ENCODE data around the gene TUBA1B. TPM values are rescaled to one million over a fixed set of nuclear protein-coding genes. Genes with fewer than 3 reads are reported as not detected.
"Not testable (repeated sequence)": the region's sequence is repeated elsewhere in the genome, so short reads cannot be mapped to it uniquely, and the experiment has no call there.

TUBA1B gene
- total RNA-seq, 1 donor from 2014 or later: 939 TPM

DNA sequence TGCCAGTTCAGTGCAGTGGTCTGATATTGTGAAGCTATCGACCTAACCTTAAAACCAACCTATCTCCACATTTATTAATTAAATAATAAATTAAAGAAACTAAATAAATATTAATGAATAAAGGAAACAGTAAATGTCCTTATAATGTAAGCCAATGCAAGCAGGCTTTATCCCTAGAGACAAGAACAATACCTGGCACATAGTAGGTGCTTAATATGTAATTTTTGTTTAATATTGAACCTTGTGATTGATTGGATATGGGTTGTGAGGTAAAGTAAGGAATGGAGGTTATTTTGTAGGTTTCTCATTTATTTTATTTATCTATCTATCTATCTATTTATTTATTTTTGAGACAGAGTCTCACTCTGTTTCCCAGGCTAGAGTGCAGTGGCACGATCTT lies 7.8 kb upstream of the TUBA1B start:
- no peak overlapping the region for H3K27ac Mint-ChIP-seq (ENCODE audit: unreplicated experiment)
- no peak overlapping the region for H3K4me2 ChIP-seq (ENCODE audit: low read length)
- H3K36me3 Mint-ChIP-seq (ENCODE audit: low read depth, unreplicated experiment): no peaks in the 10 kb centered on the region
- H2AFZ ChIP-seq (ENCODE audit: low read depth, low read length): no peak overlapping the region
- no peaks in the 10 kb centered on the region for H3K9me3 Mint-ChIP-seq (ENCODE audit: unreplicated experiment)
- H3K27ac ChIP-seq (ENCODE audit: low read depth, low read length): no peak overlapping the region
- no peaks in the 10 kb centered on the region for H3K4me1 Mint-ChIP-seq (ENCODE audit: low read depth, unreplicated experiment)
- no peak for DNase-seq (ENCODE audit: low read depth)
- no peak overlapping the region for H3K4me3 Mint-ChIP-seq (ENCODE audit: unreplicated experiment)
- no peak overlapping the region for H3K4me3 ChIP-seq (ENCODE audit: insufficient read depth, low read depth, low read length)
- no peaks in the 10 kb centered on the region for H3K27me3 ChIP-seq (ENCODE audit: insufficient read depth, low read length)
- no peaks in the 10 kb centered on the region for H3K27me3 Mint-ChIP-seq (ENCODE audit: low read depth, unreplicated experiment)
- no peaks in the 10 kb centered on the region for H3K4me1 ChIP-seq (ENCODE audit: insufficient read depth, low read length)
- no peak for FAIRE-seq
- no peaks in the 10 kb centered on the region for H3K36me3 ChIP-seq (ENCODE audit: insufficient read depth, low read length)
- no peaks in the 10 kb centered on the region for H3K9me3 ChIP-seq (ENCODE audit: insufficient read depth, low read depth, low read length)
- H4K20me1 ChIP-seq (ENCODE audit: insufficient read depth, low read length): no peaks in the 10 kb centered on the region
- no peaks in the 10 kb centered on the region for H3K79me2 ChIP-seq (ENCODE audit: insufficient read depth, low read length)
- no peak overlapping the region for H3K9ac ChIP-seq (ENCODE audit: low read length)
- TF ChIP-seq, protein P1, sequence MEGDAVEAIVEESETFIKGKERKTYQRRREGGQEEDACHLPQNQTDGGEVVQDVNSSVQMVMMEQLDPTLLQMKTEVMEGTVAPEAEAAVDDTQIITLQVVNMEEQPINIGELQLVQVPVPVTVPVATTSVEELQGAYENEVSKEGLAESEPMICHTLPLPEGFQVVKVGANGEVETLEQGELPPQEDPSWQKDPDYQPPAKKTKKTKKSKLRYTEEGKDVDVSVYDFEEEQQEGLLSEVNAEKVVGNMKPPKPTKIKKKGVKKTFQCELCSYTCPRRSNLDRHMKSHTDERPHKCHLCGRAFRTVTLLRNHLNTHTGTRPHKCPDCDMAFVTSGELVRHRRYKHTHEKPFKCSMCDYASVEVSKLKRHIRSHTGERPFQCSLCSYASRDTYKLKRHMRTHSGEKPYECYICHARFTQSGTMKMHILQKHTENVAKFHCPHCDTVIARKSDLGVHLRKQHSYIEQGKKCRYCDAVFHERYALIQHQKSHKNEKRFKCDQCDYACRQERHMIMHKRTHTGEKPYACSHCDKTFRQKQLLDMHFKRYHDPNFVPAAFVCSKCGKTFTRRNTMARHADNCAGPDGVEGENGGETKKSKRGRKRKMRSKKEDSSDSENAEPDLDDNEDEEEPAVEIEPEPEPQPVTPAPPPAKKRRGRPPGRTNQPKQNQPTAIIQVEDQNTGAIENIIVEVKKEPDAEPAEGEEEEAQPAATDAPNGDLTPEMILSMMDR (IDR thresholded peaks at IDR 0.05; ENCODE audit: insufficient read depth, low read depth, low read length): no peak
- no peak for TF ChIP-seq EZH2 (IDR thresholded peaks at IDR 0.05; ENCODE audit: insufficient read depth, low read length)

DNA sequence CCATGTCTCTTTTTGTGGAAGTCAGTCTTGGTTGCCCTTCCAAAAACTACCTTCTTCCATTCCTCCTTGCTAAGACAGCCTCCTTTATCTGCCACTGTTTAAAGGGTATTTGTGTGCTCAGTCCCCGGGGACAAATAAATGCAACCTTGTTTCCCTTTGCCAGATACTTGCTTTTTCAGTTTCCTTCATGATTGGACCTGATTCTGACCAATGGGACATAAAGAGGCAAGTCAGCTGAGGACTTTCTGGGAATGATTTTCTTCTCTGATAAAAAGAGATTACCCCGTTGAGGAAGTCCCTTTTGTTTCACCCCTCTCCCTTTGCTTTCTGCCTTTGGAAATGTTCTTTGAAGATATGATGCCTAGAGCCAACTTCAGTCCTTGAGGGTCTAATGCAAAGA lies 7.4 kb upstream of the TUBA1B start:
- Histone ChIP-seq H3K27me3 (ENCODE audit: insufficient read depth, low read length) (no peaks in the 10 kb centered on the region), H3K4me3 (ENCODE audit: insufficient read depth, low read depth, low read length) (no peak overlapping the region), H3K79me2 (ENCODE audit: insufficient read depth, low read length) (peaks cover 3% of the 10 kb centered on the region), H4K20me1 (ENCODE audit: insufficient read depth, low read length) (no peaks in the 10 kb centered on the region), H3K4me1 (ENCODE audit: insufficient read depth, low read length) (no peaks in the 10 kb centered on the region), H3K36me3 (ENCODE audit: insufficient read depth, low read length) (no peaks in the 10 kb centered on the region), H3K27ac (ENCODE audit: low read depth, low read length) (no peak overlapping the region), H3K9me3 (ENCODE audit: insufficient read depth, low read depth, low read length) (no peaks in the 10 kb centered on the region), H3K9ac (ENCODE audit: low read length) (no peak overlapping the region), H3K4me2 (ENCODE audit: low read length) (no peak overlapping the region), H2AFZ (ENCODE audit: low read depth, low read length) (no peak overlapping the region)
- DNase-seq (ENCODE audit: low read depth) (no peak), FAIRE-seq (no peak)
- Mint-ChIP-seq H3K36me3 (ENCODE audit: low read depth, unreplicated experiment) (no peaks in the 10 kb centered on the region), H3K27ac (ENCODE audit: unreplicated experiment) (no peak overlapping the region), H3K4me3 (ENCODE audit: unreplicated experiment) (no peak overlapping the region), H3K4me1 (ENCODE audit: low read depth, unreplicated experiment) (no peaks in the 10 kb centered on the region), H3K9me3 (ENCODE audit: unreplicated experiment) (no peaks in the 10 kb centered on the region), H3K27me3 (ENCODE audit: low read depth, unreplicated experiment) (no peaks in the 10 kb centered on the region)
- no peak for TF ChIP-seq EZH2 (IDR thresholded peaks at IDR 0.05; ENCODE audit: insufficient read depth, low read length)

DNA sequence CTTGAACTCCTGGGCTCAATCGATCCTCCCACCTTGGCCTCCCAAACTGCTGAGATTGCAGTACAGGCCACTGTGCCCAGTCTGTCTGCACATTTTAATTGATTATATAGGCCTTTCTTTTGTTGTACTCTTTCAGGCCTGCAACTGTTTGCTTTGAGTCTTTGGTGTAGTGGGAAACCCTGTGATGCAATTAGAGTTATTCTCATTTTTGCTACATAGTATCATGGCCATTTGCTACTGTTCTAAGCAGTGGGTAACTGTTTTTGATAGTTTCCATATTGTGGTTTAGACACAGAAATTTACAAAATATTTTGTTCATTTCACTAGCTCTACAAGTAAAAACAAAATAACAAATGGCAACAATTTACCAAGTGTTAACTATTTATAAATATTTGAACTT lies 6.3 kb upstream of the TUBA1B start:
- Histone ChIP-seq H3K27me3 (ENCODE audit: insufficient read depth, low read length) (no peaks in the 10 kb centered on the region), H3K79me2 (ENCODE audit: insufficient read depth, low read length) (peaks cover 11% of the 10 kb centered on the region), H4K20me1 (ENCODE audit: insufficient read depth, low read length) (no peaks in the 10 kb centered on the region), H3K27ac (ENCODE audit: low read depth, low read length) (no peak overlapping the region), H3K36me3 (ENCODE audit: insufficient read depth, low read length) (no peaks in the 10 kb centered on the region), H3K4me2 (ENCODE audit: low read length) (no peak overlapping the region), H3K4me1 (ENCODE audit: insufficient read depth, low read length) (no peaks in the 10 kb centered on the region), H3K9ac (ENCODE audit: low read length) (no peak overlapping the region), H2AFZ (ENCODE audit: low read depth, low read length) (no peak overlapping the region), H3K4me3 (ENCODE audit: insufficient read depth, low read depth, low read length) (no peak overlapping the region), H3K9me3 (ENCODE audit: insufficient read depth, low read depth, low read length) (no peaks in the 10 kb centered on the region)
- no peaks in the 10 kb centered on the region for H3K9me3 Mint-ChIP-seq (ENCODE audit: unreplicated experiment)
- TF ChIP-seq EZH2 (IDR thresholded peaks at IDR 0.05; ENCODE audit: insufficient read depth, low read length): no peak
- TF ChIP-seq, protein P1 (IDR thresholded peaks at IDR 0.05; ENCODE audit: insufficient read depth, low read depth, low read length): no peak
- no peaks in the 10 kb centered on the region for H3K36me3 Mint-ChIP-seq (ENCODE audit: low read depth, unreplicated experiment)
- FAIRE-seq (no peak), DNase-seq (ENCODE audit: low read depth) (no peak)
- no peaks in the 10 kb centered on the region for H3K27me3 Mint-ChIP-seq (ENCODE audit: low read depth, unreplicated experiment)
- H3K4me3 Mint-ChIP-seq (ENCODE audit: unreplicated experiment): no peak overlapping the region
- H3K27ac Mint-ChIP-seq (ENCODE audit: unreplicated experiment): no peak overlapping the region
- no peaks in the 10 kb centered on the region for H3K4me1 Mint-ChIP-seq (ENCODE audit: low read depth, unreplicated experiment)

DNA sequence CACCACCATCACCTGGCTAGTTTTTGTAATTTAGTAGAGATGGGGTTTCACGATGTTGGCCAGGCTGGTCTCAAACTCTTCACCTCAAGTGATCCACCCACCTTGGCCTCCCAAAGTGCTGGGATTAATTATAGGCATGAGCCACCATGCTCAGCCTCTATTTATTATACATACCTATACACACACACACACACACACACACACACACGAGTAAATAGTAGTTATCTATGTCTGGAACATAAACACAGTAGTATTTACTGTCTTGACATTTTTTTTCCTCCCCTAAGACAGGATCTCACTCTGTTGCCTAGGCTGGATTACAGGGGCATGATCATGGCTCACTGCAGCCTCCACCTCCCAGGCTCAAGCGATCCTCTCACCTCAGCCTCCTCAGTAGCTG lies 5.8 kb upstream of the TUBA1B start:
- not testable (repeated sequence) for H3K27ac ChIP-seq (ENCODE audit: low read depth, low read length); H3K27me3 ChIP-seq (ENCODE audit: insufficient read depth, low read length); H3K9ac ChIP-seq (ENCODE audit: low read length); H3K36me3 ChIP-seq (ENCODE audit: insufficient read depth, low read length); H2AFZ ChIP-seq (ENCODE audit: low read depth, low read length); H3K9me3 Mint-ChIP-seq (ENCODE audit: unreplicated experiment); H3K4me2 ChIP-seq (ENCODE audit: low read length); H3K4me3 Mint-ChIP-seq (ENCODE audit: unreplicated experiment); H3K9me3 ChIP-seq (ENCODE audit: insufficient read depth, low read depth, low read length); DNase-seq (ENCODE audit: low read depth); H4K20me1 ChIP-seq (ENCODE audit: insufficient read depth, low read length); H3K36me3 Mint-ChIP-seq (ENCODE audit: low read depth, unreplicated experiment); H3K4me1 Mint-ChIP-seq (ENCODE audit: low read depth, unreplicated experiment); H3K27me3 Mint-ChIP-seq (ENCODE audit: low read depth, unreplicated experiment); H3K4me3 ChIP-seq (ENCODE audit: insufficient read depth, low read depth, low read length); FAIRE-seq; H3K4me1 ChIP-seq (ENCODE audit: insufficient read depth, low read length); H3K27ac Mint-ChIP-seq (ENCODE audit: unreplicated experiment)
- peaks cover 15% of the 10 kb centered on the region for H3K79me2 ChIP-seq (ENCODE audit: insufficient read depth, low read length)

All from astrocyte (in vitro differentiated cells and primary cell).